ENCODE measurements around the gene SAMD13.

SAMD13 gene, protein sequence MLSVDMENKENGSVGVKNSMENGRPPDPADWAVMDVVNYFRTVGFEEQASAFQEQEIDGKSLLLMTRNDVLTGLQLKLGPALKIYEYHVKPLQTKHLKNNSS

DNA sequence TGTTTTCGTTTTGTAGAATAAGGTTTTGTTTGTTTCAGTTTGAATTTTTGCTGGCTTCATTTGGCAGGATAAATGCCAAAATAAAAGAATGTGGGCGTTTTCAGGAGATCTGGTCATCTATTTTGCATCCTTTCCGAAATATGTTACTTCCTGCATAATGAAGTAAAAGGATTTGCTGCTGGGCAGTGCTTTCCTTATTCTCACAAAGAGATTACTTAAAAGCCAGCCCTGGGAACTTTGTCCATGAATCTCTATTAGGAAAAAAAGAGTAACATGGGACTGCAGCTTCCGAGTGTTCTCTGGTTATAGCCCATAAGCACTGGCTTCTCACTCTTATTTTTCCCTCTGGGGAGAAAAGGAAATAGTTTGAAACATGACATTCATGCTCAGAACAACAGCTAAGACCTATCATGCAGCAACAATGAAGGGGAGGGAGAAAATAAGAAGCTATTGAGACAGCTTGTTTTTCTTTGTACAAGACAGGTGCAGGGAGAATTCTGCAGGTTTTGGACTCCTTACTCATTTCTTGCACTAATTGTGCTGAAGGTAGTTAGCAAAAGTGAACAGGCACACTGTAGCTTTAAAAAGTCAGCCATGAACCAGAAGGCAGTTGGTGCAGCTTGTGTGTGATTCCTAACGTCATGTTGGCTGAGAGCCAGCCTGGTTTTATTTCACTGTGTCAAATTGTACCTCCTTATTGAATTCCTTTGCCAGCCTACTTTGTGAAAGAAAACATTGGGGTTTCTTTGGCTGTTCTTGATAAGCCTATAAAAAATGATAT is at the start of gene SAMD13:
Gene SAMD13, plus strand, starts transcription at position 705 of the 781 bp plus-strand sequence. CDS start 1,527 bp downstream, outside the sequence.
- no peak for FAIRE-seq

DNA sequence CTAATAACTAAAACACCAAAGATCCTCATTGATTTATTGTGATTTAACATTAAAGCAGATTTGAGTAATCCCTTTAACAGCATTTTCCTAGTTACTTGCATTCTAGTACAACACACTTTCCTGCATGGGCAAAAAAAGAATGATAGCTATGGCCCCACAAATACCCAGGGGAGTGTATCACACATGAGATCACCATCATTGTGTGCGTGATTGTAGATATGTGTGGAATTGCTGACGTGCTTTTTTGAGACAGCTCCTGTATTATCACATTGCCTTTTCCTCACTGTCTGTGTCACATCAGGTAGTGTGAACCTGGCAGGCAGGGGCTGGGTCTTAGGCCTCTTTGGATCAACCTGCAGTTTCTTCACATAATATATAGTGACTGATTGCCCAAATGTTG is 48.5 kb upstream of the SAMD13 start:
- no peak for FAIRE-seq

DNA sequence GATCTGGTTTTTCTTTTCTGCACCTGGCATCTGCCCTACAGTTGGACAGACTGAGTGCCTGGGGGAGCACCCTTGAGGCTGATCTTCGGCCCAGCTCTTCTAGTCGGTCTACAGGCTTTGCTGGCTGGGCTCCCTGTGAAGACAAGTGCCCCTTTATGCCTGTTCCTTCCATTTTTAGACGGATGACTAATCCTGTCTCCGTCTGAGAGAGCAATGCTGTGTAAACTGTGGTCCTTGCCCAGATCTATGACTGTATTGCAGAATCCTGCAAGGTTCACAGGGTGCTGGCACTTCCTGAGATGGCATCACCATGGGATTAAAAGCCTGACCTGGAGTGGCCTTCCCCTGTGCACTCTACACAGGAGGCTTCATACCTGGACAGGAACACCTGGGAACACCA is 47.6 kb upstream of the SAMD13 start:
- no peak for FAIRE-seq

DNA sequence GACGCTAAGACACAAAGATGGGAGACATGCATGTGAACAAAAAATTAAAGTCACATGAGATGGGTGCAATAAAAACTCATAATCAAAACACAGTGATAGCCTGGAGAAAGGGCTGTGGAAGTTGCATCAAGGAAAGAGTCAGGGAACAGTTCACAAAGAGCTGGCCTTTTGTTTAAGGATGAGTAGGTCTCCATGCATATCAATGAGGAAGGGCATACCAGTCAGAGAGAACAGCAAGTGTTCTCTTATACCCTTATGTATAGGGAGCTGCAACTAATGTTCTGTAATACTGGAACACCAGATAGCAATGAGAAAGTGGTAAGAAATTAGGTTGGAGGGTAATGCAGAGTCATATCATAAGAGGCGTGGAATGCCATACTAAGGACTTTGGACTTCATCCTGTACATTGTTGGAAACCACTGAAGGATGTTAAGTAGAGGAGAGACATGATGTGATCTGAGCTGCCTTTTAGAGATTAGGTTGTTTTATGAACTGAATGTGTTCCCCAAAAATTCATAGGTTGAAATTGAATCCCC is 46.7 kb upstream of the SAMD13 start:
- no peak for FAIRE-seq

DNA sequence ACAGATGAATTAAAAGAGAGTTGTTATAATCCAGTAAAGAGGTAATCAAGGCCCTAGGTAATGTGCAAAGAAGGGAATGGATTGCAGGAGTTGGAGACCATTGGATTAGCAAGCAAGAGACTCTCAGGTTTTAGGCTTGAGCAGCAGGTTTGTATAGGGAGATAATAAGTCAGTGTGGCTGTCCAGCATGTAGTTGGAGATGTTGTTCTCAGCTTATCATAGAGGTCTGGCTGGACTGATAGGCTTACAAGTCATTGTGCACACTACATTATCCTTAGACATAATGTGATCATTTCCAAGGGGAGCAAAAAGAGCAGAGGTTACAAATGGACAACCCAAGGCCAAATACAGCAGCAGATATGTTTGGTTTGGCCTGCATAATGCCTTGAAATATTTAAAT is 45.9 kb upstream of the SAMD13 start:
- no peak for FAIRE-seq

DNA sequence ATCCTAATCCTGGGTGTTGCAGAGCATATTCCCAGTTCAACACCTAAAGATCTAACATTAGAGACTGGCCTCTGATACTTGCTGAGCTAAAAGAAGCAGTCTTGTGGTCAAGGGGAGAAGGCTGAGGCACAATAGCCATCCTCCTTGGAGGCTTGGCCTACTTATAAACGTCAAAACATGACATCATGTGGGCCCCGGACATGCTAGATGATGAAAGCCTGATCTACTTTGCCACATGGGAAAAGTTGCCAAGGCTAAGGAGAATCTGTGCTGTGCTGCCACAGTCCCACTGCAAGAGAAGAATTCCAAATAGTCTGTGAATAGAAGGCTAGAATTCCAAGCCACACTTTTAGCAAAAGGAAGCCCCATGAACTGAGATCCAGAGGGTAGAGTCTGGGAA is 43.9 kb upstream of the SAMD13 start:
- FAIRE-seq = no peak

DNA sequence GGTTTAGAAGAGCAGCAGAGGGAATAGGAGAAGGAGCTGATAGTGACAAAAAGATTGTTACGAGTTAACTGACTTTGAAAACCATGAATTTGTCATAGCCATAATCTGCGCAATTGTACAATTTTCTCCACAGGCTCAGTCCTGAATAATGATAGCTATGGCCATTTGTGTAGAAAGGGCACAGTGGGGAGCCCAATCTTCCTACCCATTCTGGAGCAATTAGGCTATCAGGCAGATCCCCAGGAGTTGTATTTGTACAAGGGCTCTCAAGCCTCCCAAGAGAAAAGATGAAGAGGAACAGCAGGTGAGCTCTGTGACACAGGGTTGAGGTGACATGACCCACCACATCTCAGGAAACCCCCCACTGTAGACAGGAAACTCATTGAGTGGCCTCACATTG is 42.1 kb upstream of the SAMD13 start:
- FAIRE-seq = no peak

DNA sequence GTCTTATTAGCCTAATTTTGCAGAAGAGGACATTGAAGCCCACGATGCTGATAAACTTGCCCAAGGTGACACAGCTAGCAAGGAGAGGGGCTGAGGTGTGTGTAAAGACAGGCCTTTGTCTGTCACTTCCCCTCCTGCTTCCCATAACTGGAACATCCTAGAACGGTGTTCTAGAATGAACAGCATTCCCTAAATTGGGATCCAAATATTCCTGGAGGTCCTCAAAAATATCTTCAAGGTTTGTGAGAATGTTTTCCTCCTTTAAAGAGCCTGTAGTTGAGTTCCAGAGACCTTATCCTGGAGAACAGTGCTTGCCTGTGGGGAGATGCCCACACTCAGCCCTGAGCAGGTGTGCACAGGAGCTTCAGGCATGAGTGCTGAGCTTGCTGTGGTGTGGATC is 41.5 kb upstream of the SAMD13 start:
- no peak for FAIRE-seq

DNA sequence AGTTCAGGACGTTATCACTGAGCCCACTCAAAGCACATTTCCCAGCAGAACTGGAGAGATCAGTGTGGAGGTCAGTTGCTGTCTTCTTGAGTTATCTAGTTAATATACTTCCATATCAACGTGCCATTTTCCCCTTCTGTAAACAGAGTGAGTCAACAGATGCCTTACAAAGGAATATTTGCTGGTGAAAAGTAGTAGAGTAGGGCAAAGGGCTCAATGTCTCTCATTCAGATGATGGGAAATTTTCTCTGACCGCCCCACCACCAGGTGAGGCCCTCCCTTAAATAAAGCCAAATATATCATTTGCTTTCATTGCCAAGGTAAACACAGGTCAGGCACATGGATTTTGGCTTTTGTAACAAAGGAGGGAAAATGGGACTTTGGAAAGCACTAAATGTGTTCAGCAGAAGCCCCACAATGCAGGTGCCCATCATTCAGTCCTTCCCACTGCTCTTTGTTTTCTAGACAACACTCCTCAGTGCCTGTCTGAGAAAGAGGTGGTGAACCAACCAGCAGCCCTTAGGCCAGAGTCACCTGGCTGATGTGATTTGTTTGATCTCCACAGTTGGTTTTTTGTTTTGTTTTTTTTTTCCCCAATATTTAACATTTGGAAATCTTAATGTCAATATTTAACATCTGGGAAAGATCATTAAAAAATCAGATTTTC is 40.5 kb upstream of the SAMD13 start:
- FAIRE-seq = no peak

DNA sequence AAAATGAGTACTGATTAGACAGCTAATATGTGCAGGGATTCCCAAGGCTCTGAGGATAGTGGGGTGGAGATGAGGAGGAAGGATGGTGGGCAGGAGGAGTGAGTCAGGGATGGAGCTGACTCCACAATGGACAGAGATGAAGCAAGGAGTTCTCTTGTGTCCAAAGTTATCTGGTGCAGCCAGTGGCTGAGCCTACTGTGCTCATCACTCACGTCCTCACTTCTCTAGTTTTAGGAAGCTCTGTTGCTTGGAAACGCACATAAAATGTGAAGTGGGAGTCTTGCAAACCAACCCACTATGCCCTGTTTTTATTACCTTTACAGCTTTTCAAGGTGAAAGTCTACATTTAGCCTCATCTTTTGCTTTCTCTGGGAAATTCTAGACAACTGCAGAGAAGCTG is 36.5 kb upstream of the SAMD13 start:
- FAIRE-seq = no peak

DNA sequence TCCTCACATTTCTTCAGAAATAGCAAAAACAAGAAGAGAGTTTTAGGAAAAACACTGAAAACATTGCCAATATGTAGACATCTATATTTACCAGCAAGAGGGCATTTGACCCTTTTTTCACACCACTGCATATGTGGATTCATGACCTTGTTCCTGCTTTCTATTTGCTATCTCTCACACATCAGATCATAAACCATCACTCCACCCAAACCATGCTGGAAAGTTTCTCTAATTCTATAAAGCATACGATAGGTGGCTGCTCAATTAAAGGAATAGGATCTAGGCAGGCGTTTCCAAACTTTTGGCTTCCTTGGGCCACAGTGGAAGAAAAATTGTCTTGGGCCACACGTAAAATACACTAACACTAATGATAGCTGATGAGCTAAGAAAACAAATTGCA is 35.6 kb upstream of the SAMD13 start:
- no peak for FAIRE-seq

DNA sequence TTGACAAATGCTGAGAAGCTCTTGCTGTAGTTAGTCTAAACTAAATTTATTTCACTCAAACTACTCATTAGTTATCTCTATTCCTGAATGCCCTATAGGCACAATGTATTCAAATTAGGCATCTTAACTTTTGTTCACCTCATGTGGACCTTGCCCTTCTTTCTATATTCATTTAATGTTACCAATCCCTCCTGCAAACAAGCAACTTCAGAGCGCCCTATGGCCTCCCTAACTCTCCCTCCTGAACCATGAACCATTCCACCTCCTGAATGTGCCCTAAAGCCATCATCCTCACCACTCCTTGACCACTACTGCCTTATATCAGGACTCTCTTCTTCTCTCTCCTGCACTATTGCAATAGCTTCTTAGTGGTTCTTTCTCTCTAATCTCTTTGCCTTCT is 34.8 kb upstream of the SAMD13 start:
- FAIRE-seq = no peak

DNA sequence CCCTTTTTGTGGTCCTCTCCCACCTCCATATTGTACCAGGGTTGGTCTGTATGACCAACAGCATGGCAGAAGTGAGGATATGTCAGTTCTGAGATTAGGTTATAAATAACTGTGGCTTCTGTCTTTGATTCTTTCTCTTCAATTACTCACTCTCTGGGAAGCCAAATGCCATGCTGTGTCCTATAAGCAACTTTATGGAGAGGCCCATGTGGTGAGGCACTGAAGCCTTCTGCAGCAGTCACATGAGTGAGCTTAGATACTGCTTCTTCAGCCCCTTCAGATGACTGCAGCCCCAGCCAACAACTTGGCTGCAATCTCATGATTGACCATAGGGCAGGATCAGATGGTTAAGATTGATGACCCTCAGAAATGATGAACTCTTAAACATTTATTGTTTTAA is 34.0 kb upstream of the SAMD13 start:
- no peak for FAIRE-seq

DNA sequence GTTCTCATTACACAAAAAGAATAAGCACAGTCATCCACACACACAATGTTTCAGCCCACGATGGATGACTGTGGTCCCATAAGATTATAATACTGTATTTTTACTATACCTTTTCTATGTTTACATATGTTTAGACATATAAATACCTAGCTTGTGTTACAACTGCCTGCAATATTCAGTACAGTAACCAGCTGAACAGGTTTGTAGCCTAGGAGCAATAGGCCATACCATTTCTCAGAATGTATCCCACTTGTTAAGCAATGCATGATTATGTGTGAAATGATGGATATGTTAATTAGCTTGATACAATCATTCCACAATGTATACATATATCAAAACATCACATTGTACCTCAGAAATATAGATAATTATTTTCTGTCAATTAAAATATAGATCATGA is 33.2 kb upstream of the SAMD13 start:
- FAIRE-seq = no peak

DNA sequence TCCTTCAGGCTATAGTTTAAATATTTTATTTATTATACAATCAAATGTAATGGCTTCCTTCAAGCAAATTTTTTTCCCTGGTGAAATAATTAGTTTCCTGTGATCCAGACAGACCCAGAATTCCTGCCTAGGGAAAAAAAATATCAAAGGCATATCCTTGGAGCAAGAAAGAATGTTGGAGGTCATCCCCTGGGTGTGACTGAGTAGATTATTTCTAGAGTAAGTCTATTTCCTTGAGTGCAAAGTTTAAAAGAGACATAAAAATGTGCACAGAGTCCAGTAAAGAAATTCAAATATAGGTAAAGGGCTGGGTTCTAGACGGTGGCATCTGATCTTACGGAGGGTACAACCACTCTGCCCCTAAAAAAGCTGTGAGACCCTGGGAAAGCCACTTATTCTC is 32.2 kb upstream of the SAMD13 start:
- FAIRE-seq = no peak

DNA sequence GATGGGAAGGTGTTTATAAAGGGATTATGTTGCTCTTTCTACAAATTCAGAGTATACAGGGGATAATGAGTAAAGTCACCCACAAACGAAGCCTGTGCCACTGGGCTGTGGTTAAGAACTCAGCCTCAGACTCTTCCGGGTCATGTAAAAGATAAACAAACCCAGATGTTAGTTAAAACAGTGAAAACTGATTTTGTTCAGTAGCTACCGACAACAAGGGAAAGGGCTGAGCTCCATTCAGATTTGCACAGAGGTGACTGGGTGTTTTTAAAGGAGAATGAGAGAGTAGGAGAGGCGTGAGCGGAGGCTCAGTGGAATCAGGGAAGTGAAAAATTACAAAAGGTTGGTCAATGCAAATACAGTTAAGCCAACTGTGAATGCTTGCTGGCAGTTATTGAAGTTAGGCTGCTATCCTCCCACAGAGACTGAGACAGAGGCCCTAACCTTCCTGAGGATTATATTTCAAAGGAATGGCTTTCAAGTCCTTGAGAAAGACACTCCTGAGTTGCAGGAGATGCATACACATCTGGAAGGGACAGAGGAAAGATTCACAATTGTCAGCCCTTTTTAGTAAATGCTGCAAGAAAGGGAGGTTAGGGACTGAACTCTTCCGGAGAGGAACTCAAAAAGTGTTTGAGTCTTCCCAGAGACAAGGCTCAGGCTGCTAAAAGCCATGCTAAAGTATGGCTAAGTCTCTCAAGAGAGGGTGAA is 29.9 kb upstream of the SAMD13 start:
- FAIRE-seq = no peak

DNA sequence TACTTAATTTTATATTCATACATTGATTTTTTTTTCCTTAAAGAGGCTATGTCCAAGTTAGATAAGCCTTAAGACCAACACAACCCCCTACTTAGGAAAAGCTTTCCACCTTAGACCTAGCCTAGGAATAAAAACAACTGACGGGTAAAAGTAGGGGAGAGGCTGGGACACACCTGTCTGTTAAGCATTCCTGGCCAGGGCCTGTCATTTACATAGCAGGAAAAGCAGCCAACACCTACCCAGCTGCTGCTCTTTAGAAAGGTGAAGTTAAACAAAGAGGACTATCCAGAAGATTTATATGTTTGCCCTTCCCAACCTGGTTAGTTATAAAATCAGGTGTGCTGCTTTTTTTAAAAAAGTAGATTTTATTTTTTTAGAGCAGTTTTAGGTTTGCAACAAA is 29.1 kb upstream of the SAMD13 start:
- FAIRE-seq = no peak

DNA sequence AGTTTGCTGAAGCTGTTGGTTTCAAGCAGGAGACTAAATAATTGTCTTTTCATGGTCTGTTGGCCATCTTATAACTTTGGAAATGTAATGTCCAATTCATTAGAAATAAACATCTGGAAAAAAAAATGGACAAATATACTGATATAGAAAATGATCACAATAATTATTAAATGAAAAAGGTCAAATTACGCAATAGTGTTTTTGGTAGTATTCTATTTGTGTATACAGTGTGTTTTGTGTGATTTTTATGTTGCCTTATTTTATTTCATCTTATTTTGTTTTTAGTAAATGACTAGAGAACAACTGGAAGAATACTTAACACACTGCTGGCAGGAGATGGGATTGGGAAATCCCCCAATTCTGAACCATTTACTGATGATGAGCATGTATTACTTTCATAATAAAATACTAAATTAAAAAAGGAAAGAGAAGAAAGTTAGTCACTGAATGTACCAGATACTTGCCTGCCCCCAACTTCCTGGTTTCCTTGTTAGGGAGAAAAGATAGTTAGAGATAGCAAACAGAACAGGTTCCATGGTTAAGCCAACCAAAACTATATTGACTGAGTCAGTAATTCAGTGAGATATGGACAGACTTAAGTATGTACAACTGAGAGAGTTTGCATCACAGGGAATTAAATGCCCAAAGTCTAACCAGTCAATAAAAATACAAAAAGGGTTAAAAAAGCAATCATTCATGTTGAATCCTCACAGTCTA is 24.0 kb upstream of the SAMD13 start:
- no peak for FAIRE-seq

DNA sequence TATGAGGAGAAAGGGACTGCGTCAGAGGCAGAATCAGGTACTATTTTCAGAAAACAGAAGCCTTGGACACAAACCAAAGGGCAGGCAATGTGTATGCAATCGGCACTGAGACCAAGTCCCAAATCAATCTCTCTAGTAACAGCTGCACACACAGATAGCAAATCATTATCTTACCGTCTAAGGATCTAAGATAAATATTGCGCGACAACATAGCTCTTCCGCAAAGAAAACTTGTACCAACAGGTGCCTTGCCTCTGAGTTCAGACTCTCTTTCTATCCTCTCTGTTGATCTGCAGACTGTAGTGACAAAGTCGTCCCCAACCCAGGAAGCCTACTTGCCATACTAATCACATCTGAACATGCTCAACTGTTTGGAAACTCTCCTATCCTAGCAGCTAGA is 22.6 kb upstream of the SAMD13 start:
- no peak for FAIRE-seq

DNA sequence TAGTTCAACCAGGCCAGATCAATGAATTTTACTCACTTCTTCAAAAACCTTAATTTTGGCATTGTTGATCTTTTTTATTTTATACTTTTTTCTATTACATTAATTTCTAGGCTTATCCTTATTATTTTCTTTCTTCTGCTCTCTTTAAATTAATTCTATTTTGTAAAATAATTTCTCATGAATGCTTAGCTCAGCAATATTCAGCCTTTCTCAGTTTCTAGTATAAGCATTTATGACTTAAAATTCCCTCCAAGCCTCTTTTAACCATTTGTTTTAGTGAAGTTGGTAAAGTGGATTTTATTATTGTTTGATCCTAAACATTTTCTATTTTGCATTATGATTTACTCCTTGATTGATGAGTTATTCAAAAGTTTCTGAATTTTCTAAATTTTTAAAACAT is 20.6 kb upstream of the SAMD13 start:
- FAIRE-seq = no peak

DNA sequence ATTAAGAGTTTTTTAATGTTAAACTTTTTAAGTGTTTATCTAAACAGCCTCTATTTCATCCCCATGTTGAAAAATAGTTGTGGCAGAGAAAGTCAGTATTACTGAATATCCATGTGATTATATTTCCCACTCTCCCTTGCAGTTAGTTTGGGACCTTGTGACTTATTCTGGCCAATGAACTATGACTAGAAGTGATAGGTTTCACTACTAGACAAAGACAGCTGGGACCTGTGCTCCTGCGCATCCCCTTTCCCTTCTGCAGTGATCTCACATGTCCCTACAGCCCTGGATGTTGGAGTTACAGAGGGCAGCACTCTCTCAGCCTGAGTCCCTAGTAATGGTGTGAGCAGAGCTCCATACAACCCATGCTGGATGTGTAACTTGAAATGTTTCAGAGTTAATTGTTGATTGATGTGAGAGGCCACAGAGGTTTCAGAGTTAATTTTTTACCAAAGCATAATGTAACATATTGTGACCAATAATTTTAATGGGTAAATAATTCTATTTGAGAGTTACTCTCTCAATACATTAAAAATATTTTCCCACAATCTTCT is 18.7 kb upstream of the SAMD13 start:
- no peak for FAIRE-seq

DNA sequence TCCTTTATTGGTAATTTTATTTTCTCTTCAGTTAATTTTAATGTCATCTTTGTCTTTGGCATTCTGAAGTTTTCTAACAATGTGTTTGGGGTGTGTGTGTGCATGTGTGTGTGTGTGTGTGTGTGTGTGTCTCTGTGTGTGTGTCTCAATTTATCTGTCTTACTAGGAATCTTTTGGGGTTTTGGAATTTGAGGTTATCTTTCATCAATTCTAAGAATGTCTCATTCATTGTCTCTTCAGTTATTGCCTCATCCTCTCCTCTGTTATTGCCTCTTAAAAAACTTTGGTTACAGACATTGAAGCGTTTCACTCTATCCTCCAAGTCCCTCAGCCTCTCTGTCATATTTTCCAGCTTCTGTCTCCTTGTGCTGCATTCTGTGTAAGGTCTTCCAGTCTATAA is 18.1 kb upstream of the SAMD13 start:
- no peak for FAIRE-seq

DNA sequence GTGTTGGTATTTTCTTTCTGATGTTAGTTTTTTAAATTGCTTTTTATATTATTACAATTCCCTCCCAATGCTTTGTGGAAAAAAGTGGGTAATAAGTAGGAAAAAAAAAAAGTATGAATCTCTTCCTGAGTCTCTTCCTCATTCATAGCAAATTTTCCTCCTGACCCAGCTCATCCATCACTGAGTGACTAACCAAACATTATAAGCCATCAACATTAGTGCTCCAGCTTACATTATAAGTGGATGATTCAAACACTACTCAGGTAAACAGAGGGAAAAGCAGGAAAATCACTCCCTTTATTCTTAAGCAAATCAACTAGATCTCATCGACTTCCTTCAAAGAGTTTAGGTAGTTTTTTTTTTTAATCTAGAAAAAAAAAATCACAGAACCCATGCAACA is 15.4 kb upstream of the SAMD13 start:
- FAIRE-seq = no peak
